Subcutaneous abdominal adipose tissue (tissue), 5 donors: ENCODE results near the gene LRRC4B.

Source experiments
- H3K27ac ChIP-seq: one replicate; pipeline ENCODE4 v1.7.0; 2013; ENCODE audit warnings: low read depth, mild to moderate bottlenecking, inconsistent platforms, low read length, moderate library complexity
- H3K27me3 ChIP-seq, 5 donors: one replicate each; pipeline ENCODE4 v1.7.0; 2013; ENCODE audit warnings: low read length in 5 of 5, inconsistent platforms in 1 of 5; ENCODE audit not compliant: control insufficient read depth in 5 of 5, insufficient read depth in 4 of 5
- H3K36me3 ChIP-seq, 5 donors: one replicate each; pipeline ENCODE4 v1.7.0; 2013; ENCODE audit warnings: low read length in 5 of 5; ENCODE audit not compliant: control insufficient read depth in 5 of 5, insufficient read depth in 5 of 5
- H3K4me1 ChIP-seq, 5 donors: one replicate each; pipeline ENCODE4 v1.7.0; 2013; ENCODE audit warnings: low read length in 5 of 5, mild to moderate bottlenecking in 3 of 5, moderate library complexity in 1 of 5; ENCODE audit not compliant: control insufficient read depth in 5 of 5, insufficient read depth in 5 of 5
- H3K4me3 ChIP-seq, 5 donors: one replicate each; pipeline ENCODE4 v1.7.0; 2013; ENCODE audit warnings: low read length in 5 of 5, low read depth in 1 of 5
- H3K9ac ChIP-seq, 5 donors: one replicate each; pipeline ENCODE4 v1.7.0; 2013; ENCODE audit warnings: low read length in 5 of 5, mild to moderate bottlenecking in 4 of 5, moderate library complexity in 3 of 5
- H3K9me3 ChIP-seq, 5 donors: one replicate each; pipeline ENCODE4 v1.7.0; 2013; ENCODE audit warnings: low read length in 5 of 5; ENCODE audit not compliant: control insufficient read depth in 5 of 5
- donor health status: healthy.
- donor health status: healthy.
- donor health status: healthy.
- donor health status: healthy.
- donor health status: healthy.

Gene LRRC4B

GRCh38 chr19:50480281-50481111 is 87.7 kb downstream of the LRRC4B start:
- peaks cover 0 to 56% (median 50%) of the 10 kb centered on the region in 5 donors for H3K36me3 ChIP-seq
- peaks cover 3 to 21% (median 16%) of the 10 kb centered on the region in 5 donors for H3K4me1 ChIP-seq
- no peak overlapping the region for H3K9ac ChIP-seq
- no peaks in the 10 kb centered on the region for H3K27me3 ChIP-seq
- no peaks in the 10 kb centered on the region for H3K9me3 ChIP-seq
- H3K4me3 ChIP-seq, result no peak overlapping the region
- no peak overlapping the region for H3K27ac ChIP-seq

- no peak overlapping the region for H3K9ac ChIP-seq
- peaks cover 3 to 21% (median 16%) of the 10 kb centered on the region in 5 donors for H3K4me1 ChIP-seq
- H3K36me3 ChIP-seq, result peaks cover 0 to 54% (median 46%) of the 10 kb centered on the region in 5 donors
- H3K27me3 ChIP-seq, result no peaks in the 10 kb centered on the region
- H3K27ac ChIP-seq, result no peak overlapping the region
- H3K9me3 ChIP-seq, result no peaks in the 10 kb centered on the region
- H3K4me3 ChIP-seq, result no peak overlapping the region
These were observed 88.4 kb downstream of the LRRC4B start for GRCh38 chr19:50479761-50480251.

DNA sequence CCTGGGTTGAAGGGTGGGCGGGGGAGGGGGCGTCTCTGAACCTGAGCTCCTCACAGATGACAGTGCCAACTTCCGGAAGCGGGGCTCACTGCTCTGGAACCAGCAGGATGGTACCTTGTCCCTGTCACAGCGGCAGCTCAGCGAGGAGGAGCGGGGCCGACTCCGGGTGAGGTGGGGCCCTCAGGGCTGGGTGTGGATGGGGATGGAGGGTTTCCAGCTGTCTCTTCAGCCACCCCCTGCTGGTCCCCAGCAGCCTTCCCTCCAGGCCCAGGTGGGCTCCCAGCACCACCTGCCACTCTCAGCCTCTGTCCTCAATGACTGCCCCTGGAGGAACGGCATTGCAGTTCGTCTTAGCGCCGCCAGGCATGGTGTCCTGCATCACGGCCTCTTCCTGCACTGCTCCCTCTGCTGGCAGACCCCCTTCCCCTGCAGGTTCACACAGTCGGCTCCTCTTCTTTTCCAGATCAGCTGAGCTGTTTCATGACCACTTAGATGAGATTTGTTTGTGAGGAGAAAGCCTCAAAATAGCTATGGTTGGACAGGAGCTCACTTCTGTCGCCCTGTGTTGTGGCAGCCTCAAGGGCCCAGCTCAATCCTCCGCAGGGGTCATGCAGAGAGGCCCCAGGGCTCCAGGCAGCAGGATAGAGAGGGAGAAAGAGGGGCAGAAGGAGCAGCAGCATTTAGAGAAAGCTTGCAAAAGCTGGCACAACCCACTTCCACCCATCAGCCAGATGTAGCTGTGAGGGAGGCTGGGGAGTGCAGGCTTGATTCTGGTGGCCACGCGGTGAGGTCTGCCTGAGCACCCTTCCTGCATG is 89.1 kb downstream of the LRRC4B start:
- H3K36me3 ChIP-seq, result peaks cover 0 to 50% (median 46%) of the 10 kb centered on the region in 5 donors

DNA sequence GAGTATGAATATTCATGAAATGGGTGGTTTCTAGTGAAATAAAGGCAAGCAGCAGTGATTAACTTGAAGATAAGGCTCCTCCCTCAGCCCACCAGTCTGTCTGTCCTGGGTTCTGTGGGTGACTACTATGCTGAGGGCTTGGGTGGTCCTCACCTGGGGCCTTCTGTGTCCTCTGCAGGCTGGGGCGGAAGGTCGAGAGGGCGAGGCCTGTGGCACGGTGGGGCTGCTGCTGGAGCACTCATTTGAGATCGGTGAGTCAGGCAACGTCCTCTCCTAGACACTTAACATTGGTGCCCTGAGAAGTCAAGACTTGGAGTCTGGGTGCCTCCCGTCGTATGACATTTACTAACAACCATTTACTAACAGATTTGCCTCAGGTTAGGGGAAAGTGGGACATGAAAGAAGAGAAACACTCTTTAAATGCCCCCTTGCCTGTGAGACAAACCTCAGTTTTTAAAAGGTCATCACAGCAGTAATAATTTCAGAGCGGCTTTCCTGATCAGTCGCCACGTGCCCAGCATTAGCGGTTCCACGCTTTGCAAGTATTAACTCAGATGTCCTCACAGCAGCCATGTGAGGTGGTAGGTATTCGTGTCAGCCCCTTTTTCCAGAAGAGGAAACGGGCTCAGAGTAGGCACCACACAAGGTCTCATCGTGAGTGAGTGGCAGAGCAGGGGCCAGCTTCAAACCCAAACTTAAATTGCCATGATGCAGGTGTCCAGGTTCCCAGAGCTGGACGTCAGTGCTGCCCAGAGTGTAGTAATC is 90.3 kb downstream of the LRRC4B start:
- H3K9me3 ChIP-seq, result no peaks in the 10 kb centered on the region
- H3K27me3 ChIP-seq, result no peaks in the 10 kb centered on the region
- peaks cover 3 to 21% (median 16%) of the 10 kb centered on the region in 5 donors for H3K4me1 ChIP-seq
- H3K27ac ChIP-seq, result no peak overlapping the region
- H3K9ac ChIP-seq, result peak overlapping the region in 4 of 5 donors; percentile 30 to 95 (median 58)
- H3K4me3 ChIP-seq, result peak overlapping the region in 2 of 5 donors; percentile 93 to 94
- peaks cover 0 to 44% (median 40%) of the 10 kb centered on the region in 5 donors for H3K36me3 ChIP-seq

More for the DNA sequence above, 89.1 kb downstream of the LRRC4B start:
- no peaks in the 10 kb centered on the region for H3K9me3 ChIP-seq
- no peak overlapping the region for H3K4me3 ChIP-seq
- no peak overlapping the region for H3K27ac ChIP-seq
- no peak overlapping the region for H3K9ac ChIP-seq
- no peaks in the 10 kb centered on the region for H3K27me3 ChIP-seq
- peaks cover 3 to 21% (median 16%) of the 10 kb centered on the region in 5 donors for H3K4me1 ChIP-seq

DNA sequence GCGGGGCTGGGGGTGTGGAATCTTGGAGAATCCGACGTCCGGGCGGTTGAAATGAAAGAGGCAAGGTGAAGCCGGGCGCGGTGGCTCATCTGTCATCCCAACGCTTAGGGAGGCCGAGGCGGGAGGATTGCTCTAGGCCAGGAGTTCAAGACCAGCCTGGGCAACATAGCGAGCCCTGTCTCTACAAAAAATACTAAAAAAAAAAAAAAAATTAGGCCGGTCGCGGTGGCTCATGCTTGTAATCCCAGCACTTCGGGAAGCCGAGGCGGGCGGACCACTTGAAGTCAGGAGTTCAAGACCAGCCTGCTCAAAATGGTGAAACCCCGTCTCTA is 91.4 kb downstream of the LRRC4B start:
- no peak overlapping the region for H3K27ac ChIP-seq
- H3K27me3 ChIP-seq, result no peaks in the 10 kb centered on the region
- H3K9ac ChIP-seq, result peak overlapping the region in 4 of 5 donors; percentile 76 to 95 (median 88)
- H3K4me3 ChIP-seq, result peak overlapping the region; percentile 69 to 98 (median 93)
- peaks cover 0 to 35% (median 31%) of the 10 kb centered on the region in 5 donors for H3K36me3 ChIP-seq
- no peaks in the 10 kb centered on the region for H3K9me3 ChIP-seq
- H3K4me1 ChIP-seq, result peaks cover 3 to 21% (median 16%) of the 10 kb centered on the region in 5 donors

- Histone ChIP-seq H3K27ac (no peak within 1 kb of the TSS), H3K9ac (peak within 1 kb of the TSS; percentile 76 to 95 (median 81)), H3K4me1 (peaks cover 3 to 21% (median 16%) of the 10 kb centered on the region in 5 donors), H3K9me3 (no peaks in the 10 kb centered on the region), H3K4me3 (peak within 1 kb of the TSS; percentile 69 to 98 (median 93)), H3K36me3 (peaks cover 0 to 30% (median 25%) of the 10 kb centered on the region in 5 donors), H3K27me3 (no peaks in the 10 kb centered on the region)
These were observed 91.9 kb downstream of the LRRC4B start, which contains the start of the genes EMC10 and GARIN5A for GRCh38 chr19:50476224-50476906. Gene EMC10 (plus strand): TSS chr19:50476507. CDS start chr19:50476545, 38 bp downstream. Gene GARIN5A (minus strand): TSS chr19:50476848. CDS start chr19:50476388, 460 bp downstream.

- Histone ChIP-seq H3K9ac (no peak overlapping the region), H3K4me1 (peaks cover 3 to 21% (median 16%) of the 10 kb centered on the region in 5 donors), H3K4me3 (peak overlapping the region in 3 of 5 donors; percentile 93 to 98 (median 94)), H3K9me3 (no peaks in the 10 kb centered on the region), H3K27me3 (no peaks in the 10 kb centered on the region), H3K27ac (no peak overlapping the region), H3K36me3 (peaks cover 0 to 24% (median 20%) of the 10 kb centered on the region in 5 donors)
These were observed 92.5 kb downstream of the LRRC4B start for GRCh38 chr19:50475736-50476223.

- Histone ChIP-seq H3K27me3 (no peaks in the 10 kb centered on the region), H3K4me1 (peaks cover 3 to 21% (median 16%) of the 10 kb centered on the region in 5 donors), H3K27ac (no peak overlapping the region), H3K4me3 (no peak overlapping the region), H3K9ac (no peak overlapping the region), H3K9me3 (no peaks in the 10 kb centered on the region), H3K36me3 (peaks cover 0 to 18% (median 13%) of the 10 kb centered on the region in 5 donors)
These were observed 93.1 kb downstream of the LRRC4B start for GRCh38 chr19:50475101-50475568.
